Type B pancreatic cell (in vitro differentiated cells): ENCODE data around the gene TMEM132D. TPM values are rescaled to one million over a fixed set of nuclear protein-coding genes. Genes with fewer than 3 reads are reported as not detected.
A peak's percentile ranks its signal among the peaks of the same experiment; 100 is the strongest.

Experiments
- DNase-seq: peaks from one replicate; pipeline ENCODE4 v3.0.0; 2021; ENCODE audit warnings: mixed read lengths; ENCODE audit not compliant: unreplicated experiment; ENCODE audit errors: extremely low spot score
- H3K27ac Mint-ChIP-seq: 2 replicates; pipeline ENCODE4 v1.8.0; 2021; ENCODE audit warnings: mild to moderate bottlenecking, mixed read lengths
- H3K27me3 Mint-ChIP-seq: 2 replicates; pipeline ENCODE4 v1.8.0; 2021; ENCODE audit warnings: mixed read lengths
- H3K36me3 Mint-ChIP-seq: 2 replicates; pipeline ENCODE4 v1.8.0; 2021; ENCODE audit warnings: mixed read lengths
- H3K4me1 Mint-ChIP-seq: one replicate; pipeline ENCODE4 v1.8.0; 2021; ENCODE audit warnings: mixed read lengths; ENCODE audit not compliant: unreplicated experiment
- H3K4me3 Mint-ChIP-seq: 2 replicates; pipeline ENCODE4 v1.8.0; 2021; ENCODE audit warnings: mild to moderate bottlenecking, mixed read lengths
- H3K9me3 Mint-ChIP-seq: 2 replicates; pipeline ENCODE4 v1.8.0; 2021; ENCODE audit warnings: mixed read lengths
- total RNA-seq: library from RNA; stranded (reverse); gene quantifications from 2 replicates; pipeline ENCODE4 v1.2.1, GENCODE V29; 2021; ENCODE audit warnings: low replicate concordance
- TF ChIP-seq, protein P1 (sequence below): fragments of 200-600 bp; sonication (generic); conservative IDR thresholded peaks from 2 replicates; pipeline ENCODE4 v1.5.0; 2021; ENCODE audit warnings: antibody characterized with exemption, mild to moderate bottlenecking

TMEM132D gene
- total RNA-seq, 1 donor from 2014 or later = 1.8 TPM

DNA sequence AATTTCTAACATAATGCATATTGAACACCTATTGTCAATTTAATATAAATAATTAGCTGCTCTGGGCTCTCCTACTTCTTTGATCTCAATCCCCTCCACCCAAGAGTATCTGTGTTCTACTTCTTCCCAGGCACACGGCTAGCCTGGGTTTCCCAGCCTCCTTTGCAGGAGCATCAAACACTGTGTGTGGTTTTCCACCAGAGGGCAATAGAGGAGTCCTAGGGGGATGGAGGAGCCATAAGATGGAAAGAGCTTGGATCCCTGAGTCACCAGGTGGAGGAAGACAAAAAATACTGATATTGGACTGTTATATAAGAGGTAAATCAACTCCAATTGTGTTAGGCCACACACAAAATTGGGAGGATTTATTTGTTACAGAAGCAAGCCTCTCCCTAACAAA is 716.9 kb downstream of the TMEM132D start:
- TF ChIP-seq, protein P1, sequence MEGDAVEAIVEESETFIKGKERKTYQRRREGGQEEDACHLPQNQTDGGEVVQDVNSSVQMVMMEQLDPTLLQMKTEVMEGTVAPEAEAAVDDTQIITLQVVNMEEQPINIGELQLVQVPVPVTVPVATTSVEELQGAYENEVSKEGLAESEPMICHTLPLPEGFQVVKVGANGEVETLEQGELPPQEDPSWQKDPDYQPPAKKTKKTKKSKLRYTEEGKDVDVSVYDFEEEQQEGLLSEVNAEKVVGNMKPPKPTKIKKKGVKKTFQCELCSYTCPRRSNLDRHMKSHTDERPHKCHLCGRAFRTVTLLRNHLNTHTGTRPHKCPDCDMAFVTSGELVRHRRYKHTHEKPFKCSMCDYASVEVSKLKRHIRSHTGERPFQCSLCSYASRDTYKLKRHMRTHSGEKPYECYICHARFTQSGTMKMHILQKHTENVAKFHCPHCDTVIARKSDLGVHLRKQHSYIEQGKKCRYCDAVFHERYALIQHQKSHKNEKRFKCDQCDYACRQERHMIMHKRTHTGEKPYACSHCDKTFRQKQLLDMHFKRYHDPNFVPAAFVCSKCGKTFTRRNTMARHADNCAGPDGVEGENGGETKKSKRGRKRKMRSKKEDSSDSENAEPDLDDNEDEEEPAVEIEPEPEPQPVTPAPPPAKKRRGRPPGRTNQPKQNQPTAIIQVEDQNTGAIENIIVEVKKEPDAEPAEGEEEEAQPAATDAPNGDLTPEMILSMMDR = peak; percentile 43
- no peak for DNase-seq
- Mint-ChIP-seq H3K4me1 (peaks cover 12% of the 10 kb centered on the region), H3K9me3 (peaks cover 5% of the 10 kb centered on the region), H3K27ac (no peak overlapping the region), H3K4me3 (no peak overlapping the region), H3K27me3 (peaks cover 22% of the 10 kb centered on the region), H3K36me3 (no peaks in the 10 kb centered on the region)

DNA sequence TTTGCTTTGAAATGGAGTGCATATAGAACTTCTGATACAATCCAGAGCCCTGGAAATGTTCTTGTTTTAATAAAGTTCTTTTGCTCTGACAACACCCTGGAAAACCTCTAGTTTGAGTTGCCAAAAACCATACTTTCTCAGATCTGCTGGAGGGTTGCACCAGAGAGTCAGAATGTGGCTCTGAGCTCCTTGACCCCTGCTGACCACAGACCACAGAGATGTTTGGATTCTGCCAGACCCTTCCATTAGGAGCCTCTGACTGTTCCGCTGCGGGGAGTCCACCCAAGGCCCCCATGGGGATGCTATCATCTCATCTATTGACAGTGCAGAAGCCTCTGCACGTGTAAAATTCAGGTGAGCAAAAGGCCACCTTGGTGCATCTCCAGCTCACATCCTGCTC is 718.0 kb downstream of the TMEM132D start:
- peaks cover 12% of the 10 kb centered on the region for H3K4me1 Mint-ChIP-seq
- no peaks in the 10 kb centered on the region for H3K36me3 Mint-ChIP-seq
- DNase-seq = no peak
- peaks cover 5% of the 10 kb centered on the region for H3K9me3 Mint-ChIP-seq
- peak overlapping the region; percentile 3 for H3K4me3 Mint-ChIP-seq
- TF ChIP-seq, protein P1 = no peak
- H3K27me3 Mint-ChIP-seq = peaks cover 32% of the 10 kb centered on the region
- no peak overlapping the region for H3K27ac Mint-ChIP-seq

DNA sequence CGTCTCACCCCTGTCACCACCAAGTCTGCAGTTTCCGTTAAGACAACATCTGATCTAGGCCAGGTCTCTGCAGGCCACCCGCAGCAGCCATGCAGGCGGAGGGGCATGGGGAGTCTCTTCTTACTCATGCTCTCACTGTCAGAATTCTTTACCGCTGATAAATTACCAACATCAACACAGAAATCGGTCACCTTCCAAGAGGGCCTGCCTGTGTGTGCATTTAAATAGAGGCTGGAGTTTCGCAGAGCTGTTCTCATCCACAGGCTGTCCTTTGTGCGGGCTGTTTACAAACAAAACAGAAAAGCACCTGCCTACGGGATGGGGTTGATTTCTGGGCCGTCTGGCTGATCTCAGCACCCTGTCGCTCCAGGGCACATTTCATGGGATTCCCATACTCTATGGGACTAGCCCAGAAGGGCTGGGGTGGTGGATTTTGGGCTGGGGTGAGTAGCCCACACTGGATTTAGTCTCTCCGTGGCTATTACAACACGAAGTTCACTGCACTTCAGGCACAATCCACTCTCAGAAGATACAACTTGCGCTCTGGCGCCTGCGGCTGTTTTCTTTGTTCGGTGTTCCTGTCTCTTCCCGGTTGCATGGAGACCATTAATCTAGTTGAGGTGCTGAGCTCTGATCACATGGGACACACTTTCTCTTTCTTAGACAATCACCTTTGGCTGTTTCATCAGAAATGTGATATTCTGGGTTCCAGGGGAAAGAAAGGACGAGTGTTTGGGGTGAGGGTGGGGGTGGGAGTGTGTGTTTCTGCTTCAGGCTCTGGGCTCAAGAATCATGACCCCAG is 719.5 kb downstream of the TMEM132D start:
- Mint-ChIP-seq H3K9me3 (peaks cover 5% of the 10 kb centered on the region), H3K4me1 (peaks cover 12% of the 10 kb centered on the region), H3K27me3 (peaks cover 39% of the 10 kb centered on the region), H3K4me3 (peak overlapping the region; percentile 18), H3K36me3 (no peaks in the 10 kb centered on the region), H3K27ac (peak overlapping the region; percentile 48)
- TF ChIP-seq, protein P1 = no peak
- DNase-seq = no peak

DNA sequence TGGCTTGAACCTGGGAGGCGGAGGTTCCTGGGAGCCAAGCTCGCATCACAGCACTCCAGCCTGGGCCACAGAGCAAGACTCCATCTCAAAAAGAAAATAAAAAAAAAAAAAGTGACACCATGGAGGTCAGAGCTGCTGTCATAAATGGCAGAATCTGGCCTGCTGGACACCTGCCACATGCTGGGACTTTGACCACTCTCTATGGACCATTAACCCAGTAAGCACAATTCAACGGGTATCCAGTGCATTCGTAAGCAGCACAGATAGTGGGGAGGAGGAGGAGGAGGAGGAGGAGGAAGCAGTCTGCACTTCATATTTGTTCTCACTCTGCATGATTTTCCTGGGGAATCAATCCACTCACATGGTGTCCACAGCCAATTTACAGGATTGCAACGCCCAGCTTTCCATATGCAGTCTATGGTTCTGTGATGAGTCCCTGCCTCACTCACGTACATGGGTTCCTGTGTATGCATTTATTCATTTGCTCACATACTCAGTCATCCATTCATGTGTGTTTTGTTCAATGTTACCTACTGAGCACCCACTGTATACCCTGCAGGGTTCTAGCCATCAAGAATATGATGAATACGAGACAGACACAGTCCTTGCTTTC is 723.8 kb downstream of the TMEM132D start:
- TF ChIP-seq, protein P1 = no peak
- H3K27ac Mint-ChIP-seq = no peak overlapping the region
- peaks cover 12% of the 10 kb centered on the region for H3K4me1 Mint-ChIP-seq
- H3K36me3 Mint-ChIP-seq = no peaks in the 10 kb centered on the region
- peaks cover 36% of the 10 kb centered on the region for H3K27me3 Mint-ChIP-seq
- H3K4me3 Mint-ChIP-seq = no peak overlapping the region
- DNase-seq = no peak
- H3K9me3 Mint-ChIP-seq = no peaks in the 10 kb centered on the region

DNA sequence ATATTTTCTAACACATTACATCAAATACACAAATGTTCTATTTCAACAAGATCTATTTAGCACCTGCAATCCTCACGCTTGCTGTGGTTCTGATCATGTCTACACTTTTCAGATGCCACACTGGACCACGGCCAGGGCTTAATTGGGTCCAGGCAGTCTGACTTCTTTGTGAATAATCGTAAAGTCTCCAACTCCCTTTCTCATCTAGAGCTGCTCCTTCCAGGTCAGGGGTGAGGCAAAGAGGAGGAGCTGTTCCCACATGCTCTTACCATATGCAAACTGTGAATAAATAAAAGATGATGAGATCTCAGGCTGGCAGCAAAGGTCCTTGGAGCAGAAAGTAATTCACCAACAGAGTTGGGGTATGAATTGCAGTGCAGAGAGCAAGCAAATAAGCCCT is 733.9 kb downstream of the TMEM132D start:
- Mint-ChIP-seq H3K27ac (no peak overlapping the region), H3K4me3 (no peak overlapping the region)
- TF ChIP-seq, protein P1 = no peak

More for the DNA sequence above, 733.9 kb downstream of the TMEM132D start:
- DNase-seq = no peak
- H3K27me3 Mint-ChIP-seq = peaks cover 12% of the 10 kb centered on the region
- no peaks in the 10 kb centered on the region for H3K36me3 Mint-ChIP-seq
- no peaks in the 10 kb centered on the region for H3K9me3 Mint-ChIP-seq
- H3K4me1 Mint-ChIP-seq = no peaks in the 10 kb centered on the region
